Loucy (cell line): ENCODE results near the gene ERVH48-1.
"Not testable (repeated sequence)": the region's sequence is repeated elsewhere in the genome, so short reads cannot be mapped to it uniquely, and the experiment has no call there.

ENCODE experiments used
- H2AFZ ChIP-seq: fragments of 200-600 bp; sonication (generic); 2 replicates; pipeline ENCODE4 v1.6.0; 2016; ENCODE audit warnings: antibody characterized with exemption, mild to moderate bottlenecking, low read length, moderate library complexity
- H3F3A ChIP-seq: fragments of 200-600 bp; 2 replicates; pipeline ENCODE4 v1.6.0; 2016; ENCODE audit warnings: antibody characterized with exemption, low read depth, mild to moderate bottlenecking
- H3K27me3 ChIP-seq: fragments of 200-600 bp; sonication (generic); 2 replicates; pipeline ENCODE4 v1.6.1; 2014; ENCODE audit warnings: low read length, mild to moderate bottlenecking; ENCODE audit not compliant: insufficient read depth, poor library complexity, severe bottlenecking
- H3K36me3 ChIP-seq: fragments of 200-600 bp; sonication (generic); 2 replicates; pipeline ENCODE4 v1.6.1; 2016; ENCODE audit warnings: low read length; ENCODE audit not compliant: insufficient read depth
- H3K4me1 ChIP-seq: fragments of 200-600 bp; sonication (generic); 2 replicates; pipeline ENCODE4 v1.5.1; 2014; ENCODE audit warnings: low read length, mild to moderate bottlenecking; ENCODE audit not compliant: insufficient read depth, poor library complexity, severe bottlenecking
- H3K4me2 ChIP-seq: fragments of 200-600 bp; sonication (generic); 2 replicates; pipeline ENCODE4 v1.6.0; 2014; ENCODE audit warnings: antibody characterized with exemption, low read length, low read depth, mild to moderate bottlenecking; ENCODE audit not compliant: poor library complexity, severe bottlenecking
- H3K4me3 ChIP-seq: fragments of 200-600 bp; sonication (generic); 2 replicates; pipeline ENCODE4 v1.5.1; 2014; ENCODE audit warnings: low read length, mild to moderate bottlenecking, mixed read lengths; ENCODE audit not compliant: poor library complexity, severe bottlenecking
- H3K79me2 ChIP-seq: fragments of 200-600 bp; sonication (generic); 2 replicates; pipeline ENCODE4 v1.6.1; 2014; ENCODE audit warnings: low read length; ENCODE audit not compliant: insufficient read depth
- H3K9ac ChIP-seq: fragments of 200-600 bp; sonication (generic); 2 replicates; pipeline ENCODE4 v1.6.0; 2014; ENCODE audit warnings: mild to moderate bottlenecking, low read depth, low read length, moderate library complexity; ENCODE audit not compliant: poor library complexity, severe bottlenecking
- H3K9me2 ChIP-seq: fragments of 200-600 bp; sonication (generic); replicated peaks from 2 replicates; pipeline ENCODE4 v1.6.1; 2016; ENCODE audit warnings: low read depth, low read length, mixed read lengths
- H3K9me3 ChIP-seq: fragments of 200-600 bp; sonication (generic); 2 replicates; pipeline ENCODE4 v1.6.1; 2014; ENCODE audit warnings: mild to moderate bottlenecking, antibody characterized with exemption, low read length, low read depth; ENCODE audit not compliant: insufficient read depth
- H4K20me1 ChIP-seq: fragments of 200-600 bp; sonication (generic); 2 replicates; pipeline ENCODE4 v1.6.0; 2014; ENCODE audit warnings: antibody characterized with exemption, low read length, mild to moderate bottlenecking; ENCODE audit not compliant: insufficient read depth, poor library complexity, severe bottlenecking
- EZH2phosphoT487 ChIP-seq: fragments of 200-600 bp; IDR thresholded peaks from 2 replicates; pipeline ENCODE4 v1.6.1; 2018; ENCODE audit warnings: antibody characterized with exemption, mild to moderate bottlenecking, moderate library complexity, borderline replicate concordance
- TF ChIP-seq, protein P1 (sequence below): fragments of 200-600 bp; sonication (generic); conservative IDR thresholded peaks from 2 replicates; pipeline ENCODE4 v1.5.1; 2014; ENCODE audit warnings: mild to moderate bottlenecking, antibody characterized with exemption, low read length

ERVH48-1 gene

DNA sequence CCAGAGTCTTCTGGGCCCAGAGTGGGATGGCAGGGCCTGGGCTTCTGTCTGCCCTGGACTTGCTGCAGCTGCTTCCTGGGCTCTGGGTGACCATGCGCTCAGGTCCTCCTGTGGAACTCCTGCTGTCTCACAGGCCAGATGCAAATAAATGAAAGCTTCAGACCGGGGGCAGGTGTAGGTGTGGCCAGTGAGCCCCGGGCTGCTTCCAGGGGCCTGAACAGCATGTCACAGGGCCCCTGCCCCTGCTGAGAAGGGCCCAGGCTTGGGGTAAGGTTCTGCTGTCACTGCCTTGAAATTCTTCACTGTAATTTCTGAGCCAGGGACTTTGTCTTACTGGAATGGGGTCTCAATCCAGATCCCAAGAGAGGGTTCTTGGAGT lies 46.5 kb upstream of the ERVH48-1 start:
- no peaks in the 10 kb centered on the region for H3F3A ChIP-seq
- no peak overlapping the region for H3K9ac ChIP-seq
- no peaks in the 10 kb centered on the region for H3K27me3 ChIP-seq
- H3K79me2 ChIP-seq, result peaks cover 19% of the 10 kb centered on the region
- no peaks in the 10 kb centered on the region for H3K9me3 ChIP-seq
- H3K9me2 ChIP-seq, result no peaks in the 10 kb centered on the region
- H3K4me2 ChIP-seq, result no peak overlapping the region
- no peak overlapping the region for H3K4me3 ChIP-seq
- peak overlapping the region; percentile 53 for H2AFZ ChIP-seq
- TF ChIP-seq EZH2phosphoT487, result no peak
- TF ChIP-seq, protein P1, sequence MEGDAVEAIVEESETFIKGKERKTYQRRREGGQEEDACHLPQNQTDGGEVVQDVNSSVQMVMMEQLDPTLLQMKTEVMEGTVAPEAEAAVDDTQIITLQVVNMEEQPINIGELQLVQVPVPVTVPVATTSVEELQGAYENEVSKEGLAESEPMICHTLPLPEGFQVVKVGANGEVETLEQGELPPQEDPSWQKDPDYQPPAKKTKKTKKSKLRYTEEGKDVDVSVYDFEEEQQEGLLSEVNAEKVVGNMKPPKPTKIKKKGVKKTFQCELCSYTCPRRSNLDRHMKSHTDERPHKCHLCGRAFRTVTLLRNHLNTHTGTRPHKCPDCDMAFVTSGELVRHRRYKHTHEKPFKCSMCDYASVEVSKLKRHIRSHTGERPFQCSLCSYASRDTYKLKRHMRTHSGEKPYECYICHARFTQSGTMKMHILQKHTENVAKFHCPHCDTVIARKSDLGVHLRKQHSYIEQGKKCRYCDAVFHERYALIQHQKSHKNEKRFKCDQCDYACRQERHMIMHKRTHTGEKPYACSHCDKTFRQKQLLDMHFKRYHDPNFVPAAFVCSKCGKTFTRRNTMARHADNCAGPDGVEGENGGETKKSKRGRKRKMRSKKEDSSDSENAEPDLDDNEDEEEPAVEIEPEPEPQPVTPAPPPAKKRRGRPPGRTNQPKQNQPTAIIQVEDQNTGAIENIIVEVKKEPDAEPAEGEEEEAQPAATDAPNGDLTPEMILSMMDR, result no peak
- no peaks in the 10 kb centered on the region for H3K36me3 ChIP-seq
- peaks cover 21% of the 10 kb centered on the region for H3K4me1 ChIP-seq
- H4K20me1 ChIP-seq, result peaks cover 14% of the 10 kb centered on the region

DNA sequence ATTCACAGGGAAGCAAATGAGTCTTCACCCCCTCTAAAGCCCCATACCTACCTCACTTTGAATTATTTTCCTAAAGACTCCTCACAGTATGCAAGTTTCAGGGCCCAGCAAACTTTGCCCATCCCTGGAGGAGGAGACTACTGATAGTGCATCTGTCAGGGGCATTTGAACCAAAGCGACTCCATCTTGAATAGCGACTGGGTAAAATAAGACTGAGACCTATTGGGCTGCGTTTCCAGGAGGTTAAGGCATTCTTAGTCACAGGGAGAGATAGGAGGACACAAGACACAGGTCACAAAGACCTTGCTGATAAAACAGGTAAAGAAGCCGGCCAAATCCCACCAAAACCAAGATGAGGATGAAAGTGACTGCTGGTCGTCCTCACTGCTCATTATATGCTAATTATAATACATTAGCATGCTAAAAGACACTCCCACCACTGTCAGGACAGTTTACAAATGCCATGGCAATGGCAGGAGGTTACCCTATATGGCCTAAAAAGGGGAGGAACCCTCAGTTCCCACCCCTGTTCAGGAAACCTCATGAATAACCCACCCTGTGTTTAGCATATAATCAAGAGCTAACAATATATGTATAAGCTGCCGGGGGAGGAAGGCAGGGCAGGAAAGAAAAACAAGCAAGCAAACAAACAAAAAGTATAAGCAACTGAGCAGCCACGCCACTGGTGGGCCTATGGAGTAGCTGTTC lies 45.7 kb upstream of the ERVH48-1 start:
- Histone ChIP-seq H3K27me3 (no peaks in the 10 kb centered on the region), H3F3A (no peaks in the 10 kb centered on the region), H3K4me1 (peaks cover 14% of the 10 kb centered on the region), H3K4me3 (no peak overlapping the region), H3K36me3 (no peaks in the 10 kb centered on the region), H3K4me2 (no peak overlapping the region), H3K79me2 (peaks cover 11% of the 10 kb centered on the region), H3K9me2 (no peaks in the 10 kb centered on the region), H3K9ac (no peak overlapping the region), H3K9me3 (no peaks in the 10 kb centered on the region), H2AFZ (peak overlapping the region; percentile 53; the same call in 1 of the 2 replicates), H4K20me1 (peaks cover 7% of the 10 kb centered on the region)
- no peak for TF ChIP-seq EZH2phosphoT487
- TF ChIP-seq, protein P1, result no peak

DNA sequence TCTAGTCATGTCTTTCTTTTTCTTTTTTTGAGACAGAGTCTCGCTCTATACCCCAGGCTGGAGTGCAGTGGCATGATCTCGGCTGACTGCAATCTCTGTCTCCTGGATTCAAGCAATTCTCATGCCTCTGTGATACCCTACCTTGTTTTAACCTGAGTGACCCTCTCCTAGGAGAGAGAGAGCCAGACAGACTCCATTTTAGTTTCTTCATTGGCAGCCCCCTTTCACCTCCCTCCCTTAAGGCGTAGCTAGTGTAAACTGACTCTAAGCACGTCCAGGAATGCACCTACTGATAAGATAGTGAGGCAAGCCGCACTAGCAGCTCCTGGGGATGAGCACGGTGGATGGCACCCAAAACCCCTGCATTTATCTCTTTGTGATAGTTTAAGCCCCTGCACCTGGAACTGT lies 43.8 kb upstream of the ERVH48-1 start:
- H3K79me2 ChIP-seq, result no peaks in the 10 kb centered on the region
- no peak for TF ChIP-seq EZH2phosphoT487
- TF ChIP-seq, protein P1, result no peak

DNA sequence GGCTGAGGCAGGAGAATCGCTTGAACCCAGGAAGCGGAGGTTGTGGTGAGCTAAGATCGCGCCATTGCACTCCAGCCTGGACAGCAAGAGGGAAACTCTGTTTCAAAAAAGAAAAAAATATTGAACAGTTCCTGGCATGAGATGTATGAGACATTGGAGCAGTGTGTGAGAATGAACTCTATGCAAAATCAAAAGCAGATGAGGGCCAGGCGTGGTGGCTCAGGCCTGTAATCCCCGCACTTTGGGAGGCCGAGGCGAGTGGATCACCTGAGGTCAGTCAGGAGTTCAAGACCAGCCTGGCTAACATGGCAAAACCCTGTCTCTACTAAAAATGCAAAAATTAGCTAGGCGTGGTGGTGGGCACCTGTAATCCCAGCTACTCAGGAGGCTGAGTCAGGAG lies 42.2 kb upstream of the ERVH48-1 start:
- not testable (repeated sequence) for H3K9me2 ChIP-seq, H3K4me1 ChIP-seq, H3F3A ChIP-seq, H4K20me1 ChIP-seq, H3K79me2 ChIP-seq, H3K9ac ChIP-seq, H2AFZ ChIP-seq, H3K4me2 ChIP-seq, H3K9me3 ChIP-seq, H3K4me3 ChIP-seq, H3K36me3 ChIP-seq, H3K27me3 ChIP-seq

More for the DNA sequence above, 43.8 kb upstream of the ERVH48-1 start:
- Histone ChIP-seq H4K20me1 (no peaks in the 10 kb centered on the region), H3K27me3 (no peaks in the 10 kb centered on the region), H3K4me3 (no peak overlapping the region), H3K9ac (no peak overlapping the region), H3K4me2 (no peak overlapping the region), H3F3A (no peaks in the 10 kb centered on the region), H3K36me3 (no peaks in the 10 kb centered on the region), H3K4me1 (peaks cover 7% of the 10 kb centered on the region), H3K9me3 (no peaks in the 10 kb centered on the region), H2AFZ (no peak overlapping the region), H3K9me2 (no peaks in the 10 kb centered on the region)
